CD4-positive, alpha-beta T cell treated with Interleukin-15 for 4 hours (primary cell): ENCODE data around the gene TMC8.
"Not testable (repeated sequence)": the region's sequence is repeated elsewhere in the genome, so short reads cannot be mapped to it uniquely, and the experiment has no call there.

ENCODE experiments used
- DNase-seq: peaks from one replicate; pipeline ENCODE4 v3.0.0-alpha.2; 2020; ENCODE audit warnings: low spot score

TMC8 gene

GRCh38 chr17:78130437-78131101, at the start of gene TMC8:
Gene TMC8, plus strand, starts transcription at chr17:78130771. Its CDS starts 818 bp downstream, at chr17:78131589.
- DNase-seq: peak; percentile 82

GRCh38 chr17:78081551-78081950, 49.0 kb upstream of the TMC8 start:
- DNase-seq: no peak

GRCh38 chr17:78082355-78082872, 48.2 kb upstream of the TMC8 start:
- DNase-seq: not testable (repeated sequence)

DNA sequence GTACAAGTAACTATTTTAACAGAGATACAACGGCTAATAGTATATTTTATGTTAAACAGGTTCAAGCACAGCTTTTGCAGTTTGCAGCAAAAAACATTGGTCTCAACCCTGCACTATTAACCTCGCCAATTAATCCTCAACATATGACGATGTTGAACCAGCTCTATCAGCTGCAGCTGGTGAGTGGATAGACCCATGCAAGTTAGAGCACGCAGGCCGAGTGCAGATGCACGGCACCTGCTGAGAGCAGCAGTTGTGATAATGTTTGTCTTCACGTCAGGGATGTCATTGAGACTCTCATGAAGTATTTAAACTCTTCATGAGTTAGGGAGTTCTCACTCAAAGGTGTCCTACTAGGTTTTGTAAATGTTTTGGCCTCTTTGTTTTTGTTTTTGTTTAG, 47.6 kb upstream of the TMC8 start:
- DNase-seq: no peak

GRCh38 chr17:78086740-78087139, 43.8 kb upstream of the TMC8 start:
- DNase-seq: no peak

DNA sequence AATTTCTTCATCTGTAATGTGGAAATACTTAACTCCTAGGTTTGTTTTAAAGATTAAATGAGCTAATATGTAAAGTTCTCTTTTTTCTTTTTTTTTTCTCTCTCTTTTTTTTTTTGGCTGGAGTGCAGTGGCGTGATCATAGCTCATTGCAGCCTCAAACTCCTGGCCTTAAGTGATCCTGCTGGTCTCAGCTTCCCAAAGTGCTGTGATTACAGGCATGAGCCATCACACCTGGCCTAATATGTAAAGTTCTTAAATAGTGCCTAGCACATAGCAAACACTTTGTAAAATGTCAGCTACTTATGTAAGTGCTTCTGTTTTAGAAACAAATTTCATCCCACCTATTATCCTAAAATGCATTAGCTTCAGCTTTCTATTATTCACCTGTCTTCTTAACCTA, 42.0 kb upstream of the TMC8 start:
- no peak for DNase-seq

DNA sequence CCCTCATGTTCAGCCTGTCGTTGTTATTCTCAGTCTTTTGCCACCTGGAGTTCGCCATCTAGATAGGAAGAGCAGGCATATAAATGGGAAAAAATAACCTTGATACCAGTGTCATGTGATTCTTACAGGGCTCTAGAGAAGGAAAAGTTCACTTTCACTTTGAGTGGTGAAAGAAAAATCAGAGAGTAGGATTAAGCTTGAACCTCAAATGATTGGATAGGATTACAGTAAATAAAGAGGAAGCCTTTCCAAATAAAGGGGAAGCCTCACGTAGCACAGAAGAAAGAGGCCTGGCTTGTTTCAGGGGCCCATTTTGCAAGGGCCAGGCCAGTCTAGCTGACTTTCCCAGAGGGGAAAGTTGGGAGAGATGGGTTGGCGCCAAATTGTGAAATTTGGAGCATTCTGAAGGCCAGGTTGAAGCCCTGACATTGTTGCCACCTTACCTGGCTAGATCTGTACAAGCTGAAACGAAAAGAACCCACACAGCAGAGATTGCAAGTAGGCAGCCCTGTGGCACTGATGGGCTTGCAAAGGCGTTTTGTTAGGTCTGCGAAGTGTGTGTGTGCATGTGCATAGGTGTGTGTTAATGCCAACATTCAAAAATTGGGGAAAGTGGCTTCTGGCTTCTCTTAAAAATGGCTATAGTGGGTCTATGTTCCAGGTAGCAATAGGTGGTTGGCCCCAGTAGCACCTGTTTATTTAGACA, 40.8 kb upstream of the TMC8 start:
- DNase-seq: no peak

GRCh38 chr17:78092794-78093324, 37.7 kb upstream of the TMC8 start:
- no peak for DNase-seq

DNA sequence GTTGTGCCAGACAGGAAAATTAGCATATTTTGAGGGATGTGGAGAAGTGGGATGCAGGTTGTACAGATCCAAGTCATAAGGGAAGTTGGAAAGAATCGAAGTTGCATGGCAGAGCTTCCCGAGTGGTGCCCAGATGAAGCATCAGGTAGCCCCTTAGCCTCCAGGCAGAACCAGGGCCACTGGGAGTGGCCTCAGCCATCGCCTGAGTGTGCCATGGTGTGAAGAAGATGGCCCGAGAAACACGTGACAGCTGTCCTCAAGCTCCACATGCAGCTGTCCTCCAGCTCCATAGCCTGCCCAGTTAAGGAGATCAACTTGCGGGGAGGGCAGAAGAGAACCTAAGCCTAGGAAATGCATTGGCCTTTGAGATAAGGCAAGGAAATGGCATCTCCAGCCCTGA, 35.5 kb upstream of the TMC8 start:
- no peak for DNase-seq

GRCh38 chr17:78096093-78096492, 34.5 kb upstream of the TMC8 start:
- no peak for DNase-seq

DNA sequence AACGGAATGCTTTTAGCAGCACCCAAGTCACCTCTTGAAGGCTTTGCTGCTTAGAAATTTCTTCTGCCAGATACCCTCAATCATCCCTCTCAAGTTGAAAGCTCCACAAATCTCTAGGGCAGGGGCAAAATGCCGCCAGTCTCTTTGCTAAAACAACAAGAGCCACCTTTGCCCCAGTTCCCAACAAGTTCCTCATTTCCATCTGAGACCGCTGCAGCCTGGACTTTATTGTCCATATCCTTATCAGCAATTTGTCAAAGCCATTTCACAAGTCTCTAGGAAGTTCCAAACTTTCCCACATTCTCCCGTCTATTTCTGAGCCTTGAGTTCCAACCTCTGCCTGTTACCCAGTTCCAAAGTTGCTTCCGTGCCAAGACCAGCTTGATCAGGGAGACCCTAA, 29.5 kb upstream of the TMC8 start:
- DNase-seq: no peak

DNA sequence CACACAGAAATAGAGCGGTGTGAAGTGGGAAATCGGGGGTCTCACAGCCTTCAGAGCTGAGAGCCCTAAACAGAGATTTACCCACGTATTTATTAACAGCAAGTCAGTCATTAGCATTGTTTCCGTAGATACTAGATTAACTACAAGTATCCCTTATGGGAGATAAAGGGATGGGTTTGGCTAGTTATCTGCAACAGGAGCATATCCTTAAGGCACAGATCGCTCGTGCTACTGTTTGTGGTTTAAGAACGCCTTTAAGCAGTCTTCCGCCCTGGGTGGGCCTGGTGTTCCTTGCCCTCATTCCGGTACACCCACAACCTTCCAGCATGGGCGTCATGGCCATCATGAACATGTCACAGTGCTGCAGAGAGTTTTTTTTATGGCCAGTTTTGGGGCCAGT, 29.0 kb upstream of the TMC8 start:
- DNase-seq: no peak

GRCh38 chr17:78103311-78103710, 27.3 kb upstream of the TMC8 start:
- no peak for DNase-seq

- no peak for DNase-seq
Measured at GRCh38 chr17:78104540-78104941, 26.0 kb upstream of the TMC8 start.

DNA sequence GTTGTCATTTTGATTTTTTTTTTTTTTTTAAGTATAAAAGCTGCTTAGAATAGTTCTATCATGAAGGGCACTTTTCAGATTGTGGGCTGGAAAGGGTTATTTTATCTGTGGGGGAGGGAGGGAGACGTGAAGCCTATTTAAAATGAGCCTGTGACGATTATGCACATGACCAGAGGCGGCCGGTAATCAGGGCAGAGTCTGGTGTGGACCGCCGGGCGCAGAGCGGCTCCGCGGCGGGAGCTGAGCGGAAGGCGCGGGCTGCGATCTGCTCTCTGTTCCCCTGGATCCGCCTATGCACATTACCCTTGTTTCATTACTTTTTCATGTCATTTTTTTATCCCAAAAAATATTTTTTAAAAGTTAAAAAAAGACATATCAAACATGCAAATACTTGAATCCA, 25.5 kb upstream of the TMC8 start:
- DNase-seq: no peak

DNA sequence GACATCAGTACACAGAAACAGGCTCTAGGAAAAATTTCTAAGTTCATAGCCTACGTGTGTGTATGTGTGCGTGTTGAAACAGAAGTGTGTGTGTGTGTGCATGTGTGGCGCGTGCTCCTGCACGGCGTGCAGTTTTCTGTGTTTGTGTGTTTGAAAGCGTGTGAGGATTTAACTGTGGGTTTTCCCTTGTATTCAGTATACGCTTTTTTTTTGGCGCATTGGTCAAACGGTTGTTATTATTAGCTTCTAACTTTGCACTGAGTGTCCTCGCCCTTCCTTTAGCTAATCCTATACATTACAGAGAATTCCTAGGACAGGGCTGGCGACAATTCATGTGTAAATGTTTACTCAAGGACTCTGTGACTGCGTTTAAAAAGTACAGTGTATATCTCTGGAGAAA, 25.0 kb upstream of the TMC8 start:
- DNase-seq: no peak

- DNase-seq: no peak
Measured at GRCh38 chr17:78106211-78106610, 24.4 kb upstream of the TMC8 start.

DNA sequence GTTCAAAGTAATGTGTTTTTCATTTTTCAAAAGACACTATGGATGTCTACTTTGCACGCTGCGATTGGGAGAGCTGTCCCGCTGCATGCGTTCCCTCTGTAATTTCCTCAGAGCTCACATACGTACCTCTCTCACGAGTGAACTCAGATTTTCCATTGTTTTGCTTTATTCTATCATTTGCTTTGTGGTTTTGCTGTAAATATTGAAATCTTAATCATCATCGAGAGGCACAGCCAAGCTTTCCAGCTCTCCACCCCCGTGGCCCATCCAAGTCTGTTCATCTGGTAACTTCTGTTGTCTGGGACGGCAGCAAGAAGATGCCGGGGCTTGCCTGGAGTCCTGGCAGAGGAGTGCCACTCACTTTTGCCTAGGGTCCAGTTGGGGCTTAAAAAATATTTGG, 23.1 kb upstream of the TMC8 start:
- no peak for DNase-seq

DNA sequence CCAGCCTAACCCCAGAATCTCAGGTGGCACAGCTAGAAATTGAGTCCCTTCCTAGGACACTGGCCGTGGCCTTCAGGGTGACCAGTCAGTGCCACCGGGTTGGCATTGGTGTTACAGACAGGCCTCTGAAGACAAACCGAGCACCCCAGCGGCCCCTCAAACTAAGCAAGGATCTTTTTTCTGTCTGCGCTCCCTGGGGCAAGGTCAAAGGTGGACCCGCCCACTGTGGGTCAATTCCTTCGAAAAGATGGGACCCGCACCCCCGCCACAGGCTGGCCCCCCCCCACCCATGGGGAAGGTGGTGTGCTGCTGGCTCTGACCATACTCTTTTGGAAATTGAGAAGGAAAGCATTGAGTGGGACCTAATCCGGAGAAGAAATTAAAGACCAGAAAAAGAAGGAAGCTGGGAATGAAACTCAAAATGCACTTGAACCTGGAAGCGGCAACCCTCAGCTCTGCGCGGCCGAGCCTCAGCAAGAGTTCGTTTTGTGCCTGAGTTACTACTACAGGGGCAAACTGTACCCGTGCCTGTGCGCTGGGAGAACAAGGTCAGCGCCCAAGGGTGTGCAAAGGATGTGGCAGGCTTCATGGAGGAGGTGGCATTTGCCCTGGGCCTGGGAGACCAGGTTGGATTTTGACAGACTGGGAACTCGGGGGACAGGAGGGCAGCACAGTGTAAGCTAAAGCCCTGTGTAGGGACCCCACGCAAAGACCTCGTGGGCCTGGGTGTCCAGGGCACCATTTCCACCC, 22.4 kb upstream of the TMC8 start:
- no peak for DNase-seq

DNA sequence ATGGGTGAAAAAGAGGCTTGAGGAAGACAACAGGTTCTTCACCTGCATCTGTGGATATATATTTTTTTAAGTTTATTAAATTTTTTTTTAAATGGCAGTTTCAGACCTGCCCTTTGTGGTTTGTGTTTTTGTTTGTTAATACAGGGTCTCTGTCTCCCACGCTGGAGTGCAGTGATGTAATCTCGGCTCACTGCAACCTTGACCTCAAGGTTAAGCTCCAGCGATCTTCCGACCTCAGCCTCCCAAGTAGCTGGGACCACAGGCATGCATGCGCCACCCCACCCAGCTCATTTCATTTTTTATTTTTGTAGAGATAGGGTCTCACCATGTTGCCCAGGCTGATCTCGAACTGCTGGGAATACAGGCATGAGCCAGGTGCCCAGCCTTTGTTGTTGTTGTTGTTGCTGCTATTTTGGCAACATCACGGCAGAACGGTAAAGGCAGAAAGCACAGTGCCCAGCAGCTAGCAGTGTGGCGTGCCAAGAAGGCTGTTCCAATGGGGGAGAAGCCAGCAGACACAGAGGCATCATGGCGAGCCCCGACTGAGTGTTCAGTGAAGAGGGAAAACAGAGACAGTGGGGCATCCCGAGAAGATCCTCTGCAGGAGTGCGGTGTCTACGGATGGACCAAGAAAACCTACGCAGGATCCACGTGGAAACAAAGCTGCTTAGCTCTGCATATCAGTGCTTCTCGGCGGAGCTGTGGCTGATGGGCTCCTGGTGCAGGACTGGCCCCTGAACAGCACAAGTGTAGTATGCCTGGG, 21.7 kb upstream of the TMC8 start:
- DNase-seq: no peak

DNA sequence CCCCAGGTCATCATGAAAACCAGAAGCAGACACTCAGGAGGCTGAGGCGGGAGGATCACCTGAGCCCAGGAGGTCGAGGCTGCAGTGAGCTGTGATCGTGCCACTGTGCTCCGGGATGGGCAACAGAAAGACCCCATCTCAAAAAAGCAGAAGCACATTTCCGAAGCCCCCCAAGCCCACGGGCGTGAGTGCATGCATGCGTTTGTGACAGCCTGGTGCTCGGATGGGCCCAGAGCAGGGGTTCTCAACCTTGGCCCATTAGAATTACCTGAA, 21.1 kb upstream of the TMC8 start:
- DNase-seq: no peak

- no peak for DNase-seq
Measured at GRCh38 chr17:78110363-78111015, 20.1 kb upstream of the TMC8 start.
